Hepatocyte (in vitro differentiated cells): ENCODE data around the gene SPRY4.

Experiments used
- EZH2phosphoT487 ChIP-seq: fragments of 200-600 bp; sonication (generic); IDR thresholded peaks from one replicate; pipeline ENCODE4 v1.6.1; 2018; ENCODE audit warnings: antibody characterized with exemption, mild to moderate bottlenecking, low read depth, moderate library complexity; ENCODE audit not compliant: unreplicated experiment, severe bottlenecking
- TF ChIP-seq, protein P1 (sequence below): fragments of 200-600 bp; sonication (generic); IDR thresholded peaks from 2 replicates; pipeline ENCODE4 v1.5.1; 2016; ENCODE audit warnings: antibody characterized with exemption, mild to moderate bottlenecking; ENCODE audit not compliant: poor library complexity

DNA sequence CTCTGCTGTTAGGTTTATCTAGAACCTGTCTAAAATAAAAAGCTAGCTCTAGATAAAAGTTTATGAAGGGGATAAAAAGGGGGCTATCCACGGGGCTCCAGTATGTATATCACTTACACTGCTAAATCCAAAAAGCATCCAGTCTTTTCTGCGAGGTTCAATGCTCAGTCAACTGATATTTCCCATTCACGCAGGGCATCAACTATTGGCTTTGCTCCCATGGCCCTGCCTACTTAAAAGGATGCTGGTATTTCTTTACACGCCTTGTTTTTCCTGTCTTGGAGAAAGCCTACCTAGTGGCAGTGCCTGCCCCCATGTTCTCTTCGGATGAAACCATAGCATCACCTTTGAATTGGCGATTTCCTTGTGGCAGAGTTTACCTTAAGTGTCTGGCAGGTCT is 8.1 kb downstream of the SPRY4 start:
- TF ChIP-seq, protein P1, sequence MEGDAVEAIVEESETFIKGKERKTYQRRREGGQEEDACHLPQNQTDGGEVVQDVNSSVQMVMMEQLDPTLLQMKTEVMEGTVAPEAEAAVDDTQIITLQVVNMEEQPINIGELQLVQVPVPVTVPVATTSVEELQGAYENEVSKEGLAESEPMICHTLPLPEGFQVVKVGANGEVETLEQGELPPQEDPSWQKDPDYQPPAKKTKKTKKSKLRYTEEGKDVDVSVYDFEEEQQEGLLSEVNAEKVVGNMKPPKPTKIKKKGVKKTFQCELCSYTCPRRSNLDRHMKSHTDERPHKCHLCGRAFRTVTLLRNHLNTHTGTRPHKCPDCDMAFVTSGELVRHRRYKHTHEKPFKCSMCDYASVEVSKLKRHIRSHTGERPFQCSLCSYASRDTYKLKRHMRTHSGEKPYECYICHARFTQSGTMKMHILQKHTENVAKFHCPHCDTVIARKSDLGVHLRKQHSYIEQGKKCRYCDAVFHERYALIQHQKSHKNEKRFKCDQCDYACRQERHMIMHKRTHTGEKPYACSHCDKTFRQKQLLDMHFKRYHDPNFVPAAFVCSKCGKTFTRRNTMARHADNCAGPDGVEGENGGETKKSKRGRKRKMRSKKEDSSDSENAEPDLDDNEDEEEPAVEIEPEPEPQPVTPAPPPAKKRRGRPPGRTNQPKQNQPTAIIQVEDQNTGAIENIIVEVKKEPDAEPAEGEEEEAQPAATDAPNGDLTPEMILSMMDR = no peak
- TF ChIP-seq EZH2phosphoT487 = no peak
